IPS-18c (cell line): Measurements from ENCODE around the gene CCDC12.

Experiments
- H3K4me3 ChIP-seq: 2 replicates; pipeline ENCODE4 v1.7.0; 2013; ENCODE audit warnings: low read depth, mild to moderate bottlenecking, low read length, moderate library complexity; ENCODE audit not compliant: insufficient read depth
- H3K9me3 ChIP-seq: one replicate; pipeline ENCODE4 v1.6.1; 2013; ENCODE audit warnings: mild to moderate bottlenecking, low read length, moderate library complexity; ENCODE audit not compliant: control insufficient read depth, insufficient read depth

Gene CCDC12

GRCh38 chr3:47009225-47010110 is 32.9 kb upstream of the CCDC12 start:
- H3K9me3 ChIP-seq = no peaks in the 10 kb centered on the region
- peak overlapping the region; percentile 71 for H3K4me3 ChIP-seq

DNA sequence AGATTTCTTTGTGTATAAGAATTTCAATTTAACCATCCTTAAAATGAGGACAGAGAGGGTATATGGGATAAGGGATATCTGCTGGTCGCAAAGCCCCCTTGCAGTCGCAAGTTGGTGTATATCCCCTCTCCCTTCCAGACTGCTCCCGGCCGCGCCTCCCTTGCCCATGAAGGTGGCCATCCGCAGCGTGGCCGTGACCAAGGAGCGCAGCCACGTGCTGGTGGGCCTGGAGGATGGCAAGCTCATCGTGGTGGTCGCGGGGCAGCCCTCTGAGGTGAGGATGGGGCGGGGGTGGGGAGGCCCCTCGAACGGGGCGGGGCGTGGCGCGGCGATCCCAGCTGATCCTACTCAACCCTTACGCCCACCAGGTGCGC is 32.3 kb upstream of the CCDC12 start:
- peak overlapping the region; percentile 71 for H3K4me3 ChIP-seq

DNA sequence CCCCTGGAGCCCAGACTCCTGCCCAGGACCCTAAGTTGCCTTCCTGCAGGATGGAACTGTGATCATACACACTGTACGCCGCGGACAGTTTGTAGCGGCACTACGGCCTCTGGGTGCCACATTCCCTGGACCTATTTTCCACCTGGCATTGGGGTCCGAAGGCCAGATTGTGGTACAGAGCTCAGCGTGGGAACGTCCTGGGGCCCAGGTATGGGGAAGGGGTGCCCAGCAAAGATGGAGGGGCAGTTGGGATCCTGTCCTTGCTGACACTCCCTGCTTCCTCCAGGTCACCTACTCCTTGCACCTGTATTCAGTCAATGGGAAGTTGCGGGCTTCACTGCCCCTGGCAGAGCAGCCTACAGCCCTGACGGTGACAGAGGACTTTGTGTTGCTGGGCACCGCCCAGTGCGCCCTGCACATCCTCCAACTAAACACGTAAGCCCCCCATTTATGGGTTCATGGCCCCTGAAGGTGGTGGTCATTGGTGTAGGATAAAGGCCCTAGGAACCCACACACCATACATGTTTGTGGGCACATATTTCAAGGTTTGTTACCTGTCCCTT is 31.8 kb upstream of the CCDC12 start:
- H3K9me3 ChIP-seq = no peaks in the 10 kb centered on the region
- H3K4me3 ChIP-seq = peak overlapping the region; percentile 71

More for the DNA sequence above, 32.3 kb upstream of the CCDC12 start:
- H3K9me3 ChIP-seq = no peaks in the 10 kb centered on the region

DNA sequence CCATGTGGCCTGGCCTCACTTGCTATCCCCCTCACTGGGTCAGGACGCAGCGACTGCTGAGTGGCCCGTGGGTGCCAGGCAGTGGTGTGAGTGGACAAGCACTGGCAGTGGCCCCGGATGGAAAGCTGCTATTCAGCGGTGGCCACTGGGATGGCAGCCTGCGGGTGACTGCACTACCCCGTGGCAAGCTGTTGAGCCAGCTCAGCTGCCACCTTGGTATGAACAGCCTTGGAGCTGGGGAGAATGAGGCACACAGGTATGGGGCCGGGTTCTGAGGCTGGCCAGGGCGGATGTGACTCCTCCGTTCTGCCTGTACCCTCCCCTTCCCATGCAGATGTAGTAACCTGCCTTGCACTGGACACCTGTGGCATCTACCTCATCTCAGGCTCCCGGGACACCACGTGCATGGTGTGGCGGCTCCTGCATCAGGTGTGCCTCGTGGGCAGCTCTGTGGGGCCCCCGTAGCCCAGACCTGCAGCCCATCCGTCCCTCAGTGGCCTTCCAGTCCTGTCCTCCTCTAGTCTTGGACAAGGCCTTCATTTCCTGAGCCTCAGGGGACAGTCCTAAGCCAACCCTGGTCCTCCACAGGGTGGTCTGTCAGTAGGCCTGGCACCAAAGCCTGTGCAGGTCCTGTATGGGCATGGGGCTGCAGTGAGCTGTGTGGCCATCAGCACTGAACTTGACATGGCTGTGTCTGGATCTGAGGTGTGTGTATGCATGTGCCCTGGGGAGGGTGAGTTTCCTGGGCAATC is 31.1 kb upstream of the CCDC12 start:
- Histone ChIP-seq H3K9me3 (no peaks in the 10 kb centered on the region), H3K4me3 (no peak overlapping the region)

DNA sequence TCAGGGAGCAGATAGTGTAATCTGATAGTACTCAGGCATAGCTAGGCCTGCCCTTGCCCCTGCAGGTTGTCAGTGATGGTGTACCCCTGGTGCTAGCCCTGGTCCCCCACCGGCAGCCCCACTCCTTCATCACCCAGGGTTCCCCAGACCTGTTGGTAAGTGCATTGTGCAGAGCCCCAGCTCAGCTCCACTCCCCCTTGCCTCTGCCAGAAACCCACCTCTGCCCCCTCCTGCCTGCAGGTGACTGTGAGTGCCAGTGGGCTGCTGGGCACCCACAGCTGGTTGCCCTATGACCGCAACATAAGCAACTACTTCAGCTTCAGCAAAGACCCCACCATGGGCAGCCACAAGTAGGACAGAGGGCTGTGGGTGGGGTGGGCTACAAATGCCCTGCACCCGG is 30.5 kb upstream of the CCDC12 start:
- H3K4me3 ChIP-seq = no peak overlapping the region
- H3K9me3 ChIP-seq = no peaks in the 10 kb centered on the region

GRCh38 chr3:47006145-47006651 is 29.7 kb upstream of the CCDC12 start:
- H3K9me3 ChIP-seq = no peaks in the 10 kb centered on the region
- H3K4me3 ChIP-seq = no peak overlapping the region

DNA sequence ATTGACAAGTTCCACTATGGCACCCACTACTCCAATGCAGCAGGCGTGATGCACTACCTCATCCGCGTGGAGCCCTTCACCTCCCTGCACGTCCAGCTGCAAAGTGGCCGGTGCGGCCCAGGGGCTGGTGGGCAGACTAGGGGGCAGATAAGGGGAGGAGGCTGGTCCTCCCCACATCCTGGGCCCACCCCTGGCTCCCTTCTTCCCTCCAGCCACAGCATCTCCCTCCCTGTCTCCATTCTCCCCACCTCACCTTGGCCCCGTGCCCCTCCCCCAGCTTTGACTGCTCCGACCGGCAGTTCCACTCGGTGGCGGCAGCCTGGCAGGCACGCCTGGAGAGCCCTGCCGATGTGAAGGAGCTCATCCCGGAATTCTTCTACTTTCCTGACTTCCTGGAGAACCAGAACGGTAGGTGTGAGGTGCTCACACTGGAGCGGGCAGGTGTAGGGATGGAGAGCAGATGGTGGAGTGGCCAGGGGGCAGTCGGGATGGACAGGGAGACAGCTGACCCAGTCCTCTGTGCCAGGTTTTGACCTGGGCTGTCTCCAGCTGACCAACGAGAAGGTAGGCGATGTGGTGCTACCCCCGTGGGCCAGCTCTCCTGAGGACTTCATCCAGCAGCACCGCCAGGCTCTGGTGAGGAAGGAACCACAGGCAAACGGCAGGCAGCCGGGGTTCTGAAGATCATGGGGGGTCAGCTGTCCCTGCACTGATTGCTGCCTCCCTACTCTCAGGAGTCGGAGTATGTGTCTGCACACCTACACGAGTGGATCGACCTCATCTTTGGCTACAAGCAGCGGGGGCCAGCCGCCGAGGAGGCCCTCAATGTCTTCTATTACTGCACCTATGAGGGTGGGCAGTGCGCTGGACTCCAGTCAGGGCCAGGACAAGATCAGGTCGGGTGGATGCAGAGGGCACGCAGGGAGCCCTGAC is 28.9 kb upstream of the CCDC12 start:
- H3K4me3 ChIP-seq = no peak overlapping the region
- no peaks in the 10 kb centered on the region for H3K9me3 ChIP-seq

GRCh38 chr3:47004369-47005211 is 28.0 kb upstream of the CCDC12 start:
- H3K4me3 ChIP-seq = no peak overlapping the region
- H3K9me3 ChIP-seq = no peaks in the 10 kb centered on the region

GRCh38 chr3:47003461-47004368 is 27.2 kb upstream of the CCDC12 start:
- H3K4me3 ChIP-seq = no peak overlapping the region

GRCh38 chr3:47003056-47003410 is 26.5 kb upstream of the CCDC12 start:
- Histone ChIP-seq H3K4me3 (no peak overlapping the region), H3K9me3 (no peaks in the 10 kb centered on the region)

More at GRCh38 chr3:47003461-47004368, 27.2 kb upstream of the CCDC12 start:
- H3K9me3 ChIP-seq = no peaks in the 10 kb centered on the region

GRCh38 chr3:47002171-47003055 is 25.9 kb upstream of the CCDC12 start:
- H3K4me3 ChIP-seq = no peak overlapping the region

DNA sequence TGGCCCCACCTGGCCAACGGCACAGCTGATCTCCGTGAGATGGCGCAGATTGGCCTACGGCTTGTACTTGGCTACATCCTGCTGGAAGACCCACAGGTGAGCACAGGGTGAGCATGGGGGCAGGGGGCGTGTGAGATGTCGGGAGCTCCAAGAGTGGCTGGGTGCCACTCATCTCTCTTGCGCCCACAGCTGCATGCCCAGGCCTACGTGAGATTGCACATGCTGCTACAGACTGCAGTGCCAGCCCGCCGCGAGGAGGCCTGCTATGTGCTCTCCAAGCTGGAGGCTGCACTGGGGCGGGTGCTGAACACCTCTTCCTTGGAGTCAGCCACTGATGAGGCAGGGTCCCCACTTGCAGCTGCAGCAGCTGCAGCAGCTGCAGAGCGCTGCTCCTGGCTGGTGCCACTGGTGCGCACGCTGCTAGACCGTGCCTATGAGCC is 25.2 kb upstream of the CCDC12 start:
- Histone ChIP-seq H3K9me3 (no peaks in the 10 kb centered on the region), H3K4me3 (no peak overlapping the region)

More at GRCh38 chr3:47002171-47003055, 25.9 kb upstream of the CCDC12 start:
- H3K9me3 ChIP-seq = no peaks in the 10 kb centered on the region

DNA sequence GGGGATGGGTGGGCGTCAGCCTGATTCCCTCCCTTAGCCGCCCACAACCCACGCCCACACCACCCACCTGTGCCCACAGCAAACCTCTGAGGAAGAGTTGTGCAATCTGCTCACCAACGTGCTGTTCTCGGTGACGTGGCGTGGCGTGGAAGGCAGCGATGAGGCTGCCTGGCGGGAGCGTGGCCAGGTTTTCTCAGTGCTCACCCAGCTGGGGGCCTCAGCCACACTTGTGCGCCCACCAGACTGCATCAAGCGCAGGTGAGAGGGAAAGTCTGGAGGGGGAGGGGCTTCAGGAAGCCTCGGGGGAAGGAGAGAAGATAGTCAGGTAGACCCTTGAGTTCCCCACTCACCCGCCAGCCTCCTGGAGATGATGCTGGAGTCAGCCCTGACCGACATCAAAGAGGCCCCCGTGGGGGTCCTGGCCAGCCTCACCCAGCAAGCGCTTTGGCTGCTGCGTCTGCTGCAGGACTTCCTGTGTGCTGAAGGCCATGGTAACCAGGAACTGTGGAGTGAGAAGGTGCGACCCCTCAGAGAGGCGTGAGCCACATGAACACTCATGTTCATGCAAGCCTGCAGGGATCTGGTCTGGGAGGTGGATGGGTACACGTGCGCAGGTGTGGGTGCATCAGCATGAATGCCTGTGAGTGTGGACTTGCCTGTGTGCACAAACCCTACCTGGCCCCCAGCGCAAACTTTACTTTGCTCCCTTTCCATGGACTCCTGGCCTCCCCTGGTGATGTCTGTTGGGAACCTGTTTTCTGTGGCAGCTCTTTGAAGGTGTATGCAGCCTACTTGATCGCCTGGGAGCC is 24.6 kb upstream of the CCDC12 start:
- no peaks in the 10 kb centered on the region for H3K9me3 ChIP-seq
- H3K4me3 ChIP-seq = no peak overlapping the region
